ENCODE data around the gene KDM3B.
"Not testable (repeated sequence)": the region's sequence is repeated elsewhere in the genome, so short reads cannot be mapped to it uniquely, and the experiment has no call there.

KDM3B gene

DNA sequence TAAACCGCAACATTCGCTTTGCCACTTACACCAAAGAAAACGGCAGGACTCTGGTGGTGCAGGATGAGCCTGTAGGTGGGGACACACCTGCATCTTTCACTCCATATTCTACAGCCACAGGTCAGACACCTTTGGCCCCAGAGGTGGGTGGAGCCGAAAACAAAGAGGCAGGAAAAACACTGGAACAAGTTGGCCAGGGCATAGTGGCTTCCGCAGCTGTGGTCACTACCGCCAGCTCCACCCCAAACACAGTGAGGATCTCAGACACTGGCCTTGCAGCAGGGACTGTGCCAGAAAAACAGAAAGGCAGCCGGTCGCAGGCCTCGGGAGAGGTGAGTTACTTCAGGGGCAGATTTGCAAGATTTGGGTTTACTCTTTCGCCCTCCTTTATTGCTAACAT, 33.8 kb downstream of the KDM3B start:
- DNase-seq (no peak), ATAC-seq (ENCODE audit: insufficient read depth, low read depth) (no peak)
- Histone ChIP-seq H3K79me2 (ENCODE audit: insufficient read depth, low read length) (no peaks in the 10 kb centered on the region), H3K9me3 (ENCODE audit: insufficient read depth, low read length, severe bottlenecking) (no peaks in the 10 kb centered on the region), H3K4me1 (ENCODE audit: insufficient read depth, low read length) (no peaks in the 10 kb centered on the region), H3K4me3 (ENCODE audit: low read depth in 1 of 2, low read length in 2 of 2) (no peak overlapping the region), H3K36me3 (ENCODE audit: insufficient read depth, low read length) (peaks cover 75% of the 10 kb centered on the region), H3K4me2 (ENCODE audit: insufficient read depth, low read length) (no peak overlapping the region), H4K20me1 (ENCODE audit: insufficient read depth, low read length) (no peaks in the 10 kb centered on the region), H2AFZ (ENCODE audit: low read depth, low read length) (no peak overlapping the region), H3K27ac (ENCODE audit: low read length) (no peak overlapping the region), H3K27me3 (ENCODE audit: insufficient read depth, low read length, poor library complexity) (no peaks in the 10 kb centered on the region), H3K9ac (ENCODE audit: low read depth, low read length) (no peak overlapping the region)
- no peak for TF ChIP-seq EZH2 (IDR thresholded peaks at IDR 0.05; ENCODE audit: borderline replicate concordance, low read depth, low read length, severe bottlenecking)
- TF ChIP-seq, protein P1, sequence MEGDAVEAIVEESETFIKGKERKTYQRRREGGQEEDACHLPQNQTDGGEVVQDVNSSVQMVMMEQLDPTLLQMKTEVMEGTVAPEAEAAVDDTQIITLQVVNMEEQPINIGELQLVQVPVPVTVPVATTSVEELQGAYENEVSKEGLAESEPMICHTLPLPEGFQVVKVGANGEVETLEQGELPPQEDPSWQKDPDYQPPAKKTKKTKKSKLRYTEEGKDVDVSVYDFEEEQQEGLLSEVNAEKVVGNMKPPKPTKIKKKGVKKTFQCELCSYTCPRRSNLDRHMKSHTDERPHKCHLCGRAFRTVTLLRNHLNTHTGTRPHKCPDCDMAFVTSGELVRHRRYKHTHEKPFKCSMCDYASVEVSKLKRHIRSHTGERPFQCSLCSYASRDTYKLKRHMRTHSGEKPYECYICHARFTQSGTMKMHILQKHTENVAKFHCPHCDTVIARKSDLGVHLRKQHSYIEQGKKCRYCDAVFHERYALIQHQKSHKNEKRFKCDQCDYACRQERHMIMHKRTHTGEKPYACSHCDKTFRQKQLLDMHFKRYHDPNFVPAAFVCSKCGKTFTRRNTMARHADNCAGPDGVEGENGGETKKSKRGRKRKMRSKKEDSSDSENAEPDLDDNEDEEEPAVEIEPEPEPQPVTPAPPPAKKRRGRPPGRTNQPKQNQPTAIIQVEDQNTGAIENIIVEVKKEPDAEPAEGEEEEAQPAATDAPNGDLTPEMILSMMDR (IDR thresholded peaks at IDR 0.05; ENCODE audit: borderline replicate concordance, extremely low read depth, low read length, poor library complexity, severe bottlenecking) = no peak

DNA sequence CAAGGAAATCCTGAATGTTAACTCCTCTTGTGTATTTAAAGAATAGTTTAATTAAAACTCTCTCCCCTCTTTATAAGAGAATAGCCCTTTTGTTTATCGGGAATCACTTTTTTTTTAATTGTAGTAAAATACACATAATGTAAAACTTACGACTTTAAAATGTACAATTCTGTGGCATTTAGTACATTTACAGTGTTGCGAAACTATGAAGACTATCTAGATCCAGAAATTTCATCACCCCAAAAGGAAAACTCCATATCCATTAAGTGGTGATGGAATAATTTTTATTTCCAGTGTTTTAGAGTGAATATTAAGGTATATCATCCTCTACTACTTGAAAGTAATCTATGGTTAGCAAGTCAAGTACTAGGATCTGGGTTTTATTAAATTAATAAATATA, 36.8 kb downstream of the KDM3B start:
- Histone ChIP-seq H2AFZ (ENCODE audit: low read depth, low read length) (no peak overlapping the region), H3K9ac (ENCODE audit: low read depth, low read length) (no peak overlapping the region), H3K27me3 (ENCODE audit: insufficient read depth, low read length, poor library complexity) (no peaks in the 10 kb centered on the region), H3K27ac (ENCODE audit: low read length) (no peak overlapping the region), H3K4me3 (ENCODE audit: low read depth in 1 of 2, low read length in 2 of 2) (no peak overlapping the region), H4K20me1 (ENCODE audit: insufficient read depth, low read length) (no peaks in the 10 kb centered on the region), H3K36me3 (ENCODE audit: insufficient read depth, low read length) (peaks cover 86% of the 10 kb centered on the region), H3K79me2 (ENCODE audit: insufficient read depth, low read length) (no peaks in the 10 kb centered on the region), H3K9me3 (ENCODE audit: insufficient read depth, low read length, severe bottlenecking) (no peaks in the 10 kb centered on the region), H3K4me1 (ENCODE audit: insufficient read depth, low read length) (no peaks in the 10 kb centered on the region), H3K4me2 (ENCODE audit: insufficient read depth, low read length) (no peak overlapping the region)
- no peak for ATAC-seq (ENCODE audit: insufficient read depth, low read depth)
- DNase-seq = no peak
- TF ChIP-seq, protein P1 (IDR thresholded peaks at IDR 0.05; ENCODE audit: borderline replicate concordance, extremely low read depth, low read length, poor library complexity, severe bottlenecking) = no peak
- no peak for TF ChIP-seq EZH2 (IDR thresholded peaks at IDR 0.05; ENCODE audit: borderline replicate concordance, low read depth, low read length, severe bottlenecking)

DNA sequence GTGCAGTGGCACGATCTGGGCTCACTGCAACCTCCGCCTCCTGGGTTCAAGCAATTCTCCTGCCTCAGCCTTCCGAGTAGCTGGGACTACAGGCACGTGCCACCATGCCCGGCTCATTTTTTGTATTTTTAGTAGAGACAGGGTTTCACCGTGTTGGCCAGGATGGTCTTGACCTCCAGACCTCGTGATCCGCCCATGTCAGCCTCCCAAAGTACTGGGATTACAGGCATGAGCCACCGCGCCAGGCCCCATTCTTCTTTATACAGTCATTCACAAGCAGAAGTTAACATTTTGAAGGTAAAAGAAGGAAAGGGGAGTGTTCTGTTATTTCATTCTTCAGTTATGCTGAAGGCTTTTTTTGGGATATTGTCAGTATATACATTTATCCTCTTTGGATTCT, 37.4 kb downstream of the KDM3B start:
- not testable (repeated sequence) for H4K20me1 ChIP-seq (ENCODE audit: insufficient read depth, low read length); H3K27ac ChIP-seq (ENCODE audit: low read length); H3K4me2 ChIP-seq (ENCODE audit: insufficient read depth, low read length); H2AFZ ChIP-seq (ENCODE audit: low read depth, low read length); ATAC-seq (ENCODE audit: insufficient read depth, low read depth); H3K27me3 ChIP-seq (ENCODE audit: insufficient read depth, low read length, poor library complexity); H3K4me1 ChIP-seq (ENCODE audit: insufficient read depth, low read length); H3K9me3 ChIP-seq (ENCODE audit: insufficient read depth, low read length, severe bottlenecking); H3K9ac ChIP-seq (ENCODE audit: low read depth, low read length); H3K4me3 ChIP-seq (ENCODE audit: low read depth in 1 of 2, low read length in 2 of 2); DNase-seq; H3K79me2 ChIP-seq (ENCODE audit: insufficient read depth, low read length)
- peaks cover 88% of the 10 kb centered on the region for H3K36me3 ChIP-seq (ENCODE audit: insufficient read depth, low read length)

DNA sequence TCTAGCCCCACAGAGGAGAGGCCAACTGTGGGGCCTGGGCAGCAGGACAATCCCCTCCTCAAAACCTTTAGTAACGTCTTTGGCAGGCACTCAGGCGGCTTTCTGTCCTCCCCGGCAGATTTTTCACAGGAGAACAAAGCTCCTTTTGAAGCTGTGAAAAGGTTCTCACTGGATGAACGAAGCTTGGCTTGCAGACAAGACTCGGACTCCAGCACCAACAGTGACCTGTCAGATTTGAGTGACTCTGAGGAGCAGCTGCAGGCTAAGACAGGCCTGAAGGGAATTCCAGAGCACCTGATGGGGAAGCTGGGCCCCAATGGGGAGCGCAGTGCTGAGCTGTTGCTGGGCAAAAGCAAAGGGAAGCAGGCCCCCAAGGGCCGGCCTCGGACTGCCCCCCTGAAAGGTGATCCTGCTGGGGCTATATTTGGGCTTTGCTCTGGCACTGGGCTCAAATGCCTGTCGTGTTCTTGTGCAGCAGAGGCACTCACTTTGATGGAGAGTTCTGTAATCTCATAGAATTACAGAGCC, 39.4 kb downstream of the KDM3B start:
- Histone ChIP-seq H3K79me2 (ENCODE audit: insufficient read depth, low read length) (no peaks in the 10 kb centered on the region), H3K4me3 (ENCODE audit: low read depth in 1 of 2, low read length in 2 of 2) (no peak overlapping the region), H3K9ac (ENCODE audit: low read depth, low read length) (no peak overlapping the region), H3K36me3 (ENCODE audit: insufficient read depth, low read length) (peaks cover 83% of the 10 kb centered on the region), H3K4me1 (ENCODE audit: insufficient read depth, low read length) (no peaks in the 10 kb centered on the region), H3K9me3 (ENCODE audit: insufficient read depth, low read length, severe bottlenecking) (no peaks in the 10 kb centered on the region), H4K20me1 (ENCODE audit: insufficient read depth, low read length) (no peaks in the 10 kb centered on the region), H2AFZ (ENCODE audit: low read depth, low read length) (no peak overlapping the region), H3K27ac (ENCODE audit: low read length) (no peak overlapping the region), H3K27me3 (ENCODE audit: insufficient read depth, low read length, poor library complexity) (no peaks in the 10 kb centered on the region), H3K4me2 (ENCODE audit: insufficient read depth, low read length) (no peak overlapping the region)
- DNase-seq (no peak), ATAC-seq (ENCODE audit: insufficient read depth, low read depth) (no peak)
- TF ChIP-seq EZH2 (IDR thresholded peaks at IDR 0.05; ENCODE audit: borderline replicate concordance, low read depth, low read length, severe bottlenecking) = no peak
- TF ChIP-seq, protein P1 (IDR thresholded peaks at IDR 0.05; ENCODE audit: borderline replicate concordance, extremely low read depth, low read length, poor library complexity, severe bottlenecking) = no peak
